ENCODE measurements around the gene ARFGAP1.

ARFGAP1 gene

GRCh38 chr20:63261060-63261794 lies 11.4 kb upstream of the ARFGAP1 start:
- no peak for DNase-seq

- no peak for DNase-seq
Observed at GRCh38 chr20:63261795-63262528, 10.7 kb upstream of the ARFGAP1 start.

GRCh38 chr20:63262836-63263235 lies 9.8 kb upstream of the ARFGAP1 start:
- DNase-seq: no peak

GRCh38 chr20:63264000-63264399 lies 8.6 kb upstream of the ARFGAP1 start:
- DNase-seq: no peak

- DNase-seq: no peak
Observed at GRCh38 chr20:63264519-63264918, 8.1 kb upstream of the ARFGAP1 start.

- DNase-seq: no peak
Observed at GRCh38 chr20:63265891-63266515, 6.6 kb upstream of the ARFGAP1 start.

GRCh38 chr20:63267691-63268090 lies 4.9 kb upstream of the ARFGAP1 start:
- no peak for DNase-seq

GRCh38 chr20:63268256-63268655 lies 4.4 kb upstream of the ARFGAP1 start:
- DNase-seq: no peak

- DNase-seq: no peak
Observed at GRCh38 chr20:63268671-63269439, 3.8 kb upstream of the ARFGAP1 start.

GRCh38 chr20:63269724-63270123 lies 2.9 kb upstream of the ARFGAP1 start:
- DNase-seq: no peak

GRCh38 chr20:63270606-63271325 lies 1.8 kb upstream of the ARFGAP1 start:
- no peak for DNase-seq

- no peak for DNase-seq
Observed at GRCh38 chr20:63273059-63273579, 506 bp downstream of the ARFGAP1 start.

- DNase-seq: no peak
Observed at GRCh38 chr20:63273635-63274380, 1.2 kb downstream of the ARFGAP1 start.

- no peak for DNase-seq
Observed at GRCh38 chr20:63274381-63275228, 2.0 kb downstream of the ARFGAP1 start.

- no peak for DNase-seq
Observed at GRCh38 chr20:63275825-63276224, 3.2 kb downstream of the ARFGAP1 start.

- no peak for DNase-seq
Observed at GRCh38 chr20:63276956-63277355, 4.3 kb downstream of the ARFGAP1 start.

GRCh38 chr20:63277466-63278272 lies 5.1 kb downstream of the ARFGAP1 start:
- no peak for DNase-seq

- DNase-seq: no peak
Observed at GRCh38 chr20:63278661-63279060, 6.0 kb downstream of the ARFGAP1 start.

- no peak for DNase-seq
Observed at GRCh38 chr20:63279931-63280330, 7.3 kb downstream of the ARFGAP1 start.

- no peak for DNase-seq
Observed at GRCh38 chr20:63280371-63280770, 7.8 kb downstream of the ARFGAP1 start.
